Heart right ventricle (tissue), 16 donors: ENCODE measurements around the gene KPTN. TPM values are rescaled to one million over a fixed set of nuclear protein-coding genes. Genes with fewer than 3 reads are reported as not detected.

Experiments used
- ATAC-seq, 8 donors: fragments of 200-7000 bp; cut with Tn5 transposase; one replicate each; pipeline ENCODE4 v1.9.1; 2020; ENCODE audit warnings: mild to moderate bottlenecking in 8 of 8, moderate library complexity in 8 of 8, moderate number of reproducible peaks in 1 of 8
- DNase-seq, 2 donors: peaks; one replicate each; pipeline ENCODE4 v3.0.0-alpha.2; 2020
- H3K27ac ChIP-seq, 10 donors: fragments of 200-600 bp; sonication (generic) in 2 of 10; one replicate each; pipeline versions ENCODE4 v1.5.0 to v1.8.0; 2020 to 2022; ENCODE audit warnings: mild to moderate bottlenecking in 3 of 10
- H3K27me3 ChIP-seq, 7 donors: fragments of 200-600 bp; one replicate each; pipeline ENCODE4 v1.8.0; 2021 to 2022; ENCODE audit warnings: mild to moderate bottlenecking in 2 of 7
- H3K36me3 ChIP-seq, 9 donors: fragments of 200-600 bp; sonication (generic) in 1 of 9; one replicate each; pipeline versions ENCODE4 v1.5.0 to v1.8.0; 2020 to 2022; ENCODE audit warnings: mild to moderate bottlenecking in 2 of 9
- H3K4me1 ChIP-seq, 9 donors: fragments of 200-600 bp; sonication (generic) in 1 of 9; one replicate each; pipeline versions ENCODE4 v1.5.0 to v1.8.0; 2020 to 2022; ENCODE audit warnings: mild to moderate bottlenecking in 4 of 9
- H3K4me3 ChIP-seq, 10 donors: fragments of 200-600 bp; sonication (generic) in 2 of 10; one replicate each; pipeline versions ENCODE4 v1.5.0 to v1.8.0; 2020 to 2022; ENCODE audit warnings: mild to moderate bottlenecking in 7 of 10, moderate library complexity in 2 of 10
- H3K9me3 ChIP-seq, 11 donors: fragments of 200-600 bp in 10 of 11; sonication (generic) in 2 of 11; one replicate each; pipeline versions ENCODE4 v1.5.0 to v1.8.0; 2013 to 2022; ENCODE audit warnings: mild to moderate bottlenecking in 2 of 11, control low read depth in 1 of 11, moderate library complexity in 1 of 11
- WGBS, 2 donors: extraction: QIAGEN DNeasy Blood & Tissue Kit; methylation state at CpG; one replicate each; pipeline ENCODE4 v1.1.7; 2013; ENCODE audit warnings: inconsistent platforms in 1 of 2; 5-methylcytosine and 5-hydroxymethylcytosine counted together
- intact Hi-C, 10 donors: fragments of 100-400 bp; cut with DNase I; formaldehyde crosslinking; loops; one replicate each; pipeline versions ENCODE4 v1.11.1 to v1.14.2; 2022
- polyA plus RNA-seq, 2 donors: library from polyadenylated mRNA; stranded (reverse); fragments of 200-250 nt; gene quantifications; one replicate each; pipeline ENCODE4 v1.2.3, GENCODE V29; 2013
- total RNA-seq, 10 donors: library from RNA; stranded (reverse); fragmentation: NEBNext Ultra II Directional in 3 of 10; extraction: Animal tissue kit (Norgen Biotek cat#: 25700) in 3 of 10; gene quantifications; one replicate each; pipeline versions ENCODE4 v1.2.1 to v1.2.4, GENCODE V29; 2021 to 2023
- TF ChIP-seq, protein P1 (sequence below), 9 donors: fragments of 200-600 bp; sonication (generic) in 2 of 9; IDR thresholded peaks; one replicate each; pipeline versions ENCODE4 v1.5.0 to v1.8.0; 2021 to 2022; ENCODE audit warnings: antibody characterized with exemption in 9 of 9, mild to moderate bottlenecking in 5 of 9, moderate library complexity in 1 of 9
- donor health status: Arrhythmogenic right ventricular cardiomyopathy.
- donor health status: ischemic (EF 13 %, LVEDD 7.1; RV severe dilation, severe dysfunction).
- donor health status: healthy with polysubstance abuse.
- donor health status: DM: no; HTN: yes; CAD: no.
- donor health status: DM: no; HTN: no; CAD: no.
- donor health status: ischemic (EF 25% LVEDD 6.9; RV normal size, moderate dysfunction).
- donor health status: ischemic (EF 25% LVEDD 5.7; RV mildly dilated, moderate dysfunction).
- donor health status: healthy.
- donor health status: DM: yes; HTN: yes; CAD: no.
- donor health status: Ischemic cardiomyopathy.
- donor health status: ischemic (EF 35%, LVEDD 5.7; RV mildly dilated, moderate dysfunction).
- donor health status: nonischemic (EF 11% LVEDD 7.7; RV severe dilation, severe dysfunction).
- donor health status: DM: yes; HTN: yes; CAD: no.
- donor health status: PGD.
- donor health status: ischemic (EF 29% LVEDD 5.4; RV normal size, mild dysfunction).
- donor health status: nonischemic (EF 23%, LVEDD 6.1; RV moderate dilation, normal function).

The KPTN gene
- total and polyA plus RNA-seq, 12 donors = 4.0 to 35.6 (median 9.0) TPM

DNA sequence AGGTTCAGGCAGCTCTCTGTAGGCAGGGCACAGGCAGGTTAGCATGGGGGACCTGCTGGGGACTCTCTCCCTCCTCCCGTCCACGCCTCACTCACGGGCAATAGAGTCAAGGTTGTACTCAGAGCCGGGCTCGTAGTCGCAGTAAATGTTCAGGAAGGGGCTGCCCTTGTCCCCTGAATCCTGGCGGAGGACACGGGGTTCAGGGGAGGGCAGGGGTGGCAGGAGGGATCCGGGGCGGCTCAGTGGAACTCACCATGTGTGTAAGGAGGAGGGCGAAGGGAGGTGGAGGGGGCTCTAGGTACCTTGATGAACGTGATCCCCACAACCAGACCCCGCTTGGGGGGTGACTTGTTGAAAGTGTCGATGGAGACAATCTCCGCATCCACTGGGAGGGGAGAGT lies 819 bp downstream of the KPTN start:
- WGBS, 2 donors = 89% methylated on average over 15 of the region's 15 CpGs
- Histone ChIP-seq H3K4me3 (peak overlapping the region in 6 of 10 donors; percentile 68 to 78 (median 76)), H3K27ac (peak overlapping the region in 1 of 10 donors; percentile 90), H3K9me3 (no peaks in the 10 kb centered on the region), H3K4me1 (peaks cover 0 to 18% (median 9%) of the 10 kb centered on the region in 9 donors), H3K36me3 (peaks cover 0 to 31% (median 0%) of the 10 kb centered on the region in 9 donors), H3K27me3 (no peaks in the 10 kb centered on the region)
- TF ChIP-seq, protein P1, sequence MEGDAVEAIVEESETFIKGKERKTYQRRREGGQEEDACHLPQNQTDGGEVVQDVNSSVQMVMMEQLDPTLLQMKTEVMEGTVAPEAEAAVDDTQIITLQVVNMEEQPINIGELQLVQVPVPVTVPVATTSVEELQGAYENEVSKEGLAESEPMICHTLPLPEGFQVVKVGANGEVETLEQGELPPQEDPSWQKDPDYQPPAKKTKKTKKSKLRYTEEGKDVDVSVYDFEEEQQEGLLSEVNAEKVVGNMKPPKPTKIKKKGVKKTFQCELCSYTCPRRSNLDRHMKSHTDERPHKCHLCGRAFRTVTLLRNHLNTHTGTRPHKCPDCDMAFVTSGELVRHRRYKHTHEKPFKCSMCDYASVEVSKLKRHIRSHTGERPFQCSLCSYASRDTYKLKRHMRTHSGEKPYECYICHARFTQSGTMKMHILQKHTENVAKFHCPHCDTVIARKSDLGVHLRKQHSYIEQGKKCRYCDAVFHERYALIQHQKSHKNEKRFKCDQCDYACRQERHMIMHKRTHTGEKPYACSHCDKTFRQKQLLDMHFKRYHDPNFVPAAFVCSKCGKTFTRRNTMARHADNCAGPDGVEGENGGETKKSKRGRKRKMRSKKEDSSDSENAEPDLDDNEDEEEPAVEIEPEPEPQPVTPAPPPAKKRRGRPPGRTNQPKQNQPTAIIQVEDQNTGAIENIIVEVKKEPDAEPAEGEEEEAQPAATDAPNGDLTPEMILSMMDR (IDR thresholded peaks at IDR 0.05) = no peak
- ATAC-seq (peak in 1 of 8 donors; percentile 13), DNase-seq (no peak)
- intact Hi-C loops = loop anchor here in 1 of 10 donors (5.0 kb wide), 1 partner anchor 34 kb away; the partner anchor contains the start of gene NAPA

DNA sequence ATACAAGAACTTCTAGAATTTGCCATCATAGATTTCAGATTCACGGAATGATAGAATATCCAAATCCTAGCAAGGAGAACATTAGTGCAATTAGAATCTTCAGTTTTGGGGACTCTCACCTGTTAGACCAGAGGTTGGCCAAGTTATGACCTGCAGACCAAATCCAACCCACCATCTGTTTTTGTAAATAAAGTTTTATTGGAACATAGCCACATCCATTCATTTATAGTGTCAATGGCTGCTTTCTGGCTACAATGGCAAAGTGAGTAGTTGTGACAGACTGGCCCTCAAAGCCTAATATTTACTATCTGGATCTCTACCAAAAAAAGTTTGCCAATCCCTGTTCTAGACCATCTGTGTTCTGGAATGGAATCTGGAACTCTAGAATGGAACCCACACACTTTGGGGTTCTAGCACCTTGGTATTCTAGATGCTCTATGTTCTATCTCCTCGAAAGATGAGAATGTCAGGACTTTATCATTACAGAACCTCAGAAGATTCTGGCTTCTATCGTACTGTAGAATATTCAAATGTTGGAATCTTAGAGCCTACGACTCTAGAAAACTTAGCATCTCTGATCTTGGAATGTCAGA lies 2.5 kb downstream of the KPTN start:
- Histone ChIP-seq H3K27me3 (no peaks in the 10 kb centered on the region), H3K27ac (no peak overlapping the region), H3K4me3 (no peak overlapping the region), H3K36me3 (peaks cover 0 to 14% (median 0%) of the 10 kb centered on the region in 9 donors), H3K9me3 (no peaks in the 10 kb centered on the region), H3K4me1 (peaks cover 0 to 18% (median 9%) of the 10 kb centered on the region in 9 donors)
- TF ChIP-seq, protein P1 (IDR thresholded peaks at IDR 0.05) = no peak
- intact Hi-C loops = loop anchor here in 1 of 10 donors (5.0 kb wide), 1 partner anchor 36 kb away; the partner anchor contains the start of gene NAPA
- DNase-seq (no peak), ATAC-seq (no peak)
- WGBS, 2 donors = 97 to 99% methylated on average over 4 of the region's 4 CpGs

DNA sequence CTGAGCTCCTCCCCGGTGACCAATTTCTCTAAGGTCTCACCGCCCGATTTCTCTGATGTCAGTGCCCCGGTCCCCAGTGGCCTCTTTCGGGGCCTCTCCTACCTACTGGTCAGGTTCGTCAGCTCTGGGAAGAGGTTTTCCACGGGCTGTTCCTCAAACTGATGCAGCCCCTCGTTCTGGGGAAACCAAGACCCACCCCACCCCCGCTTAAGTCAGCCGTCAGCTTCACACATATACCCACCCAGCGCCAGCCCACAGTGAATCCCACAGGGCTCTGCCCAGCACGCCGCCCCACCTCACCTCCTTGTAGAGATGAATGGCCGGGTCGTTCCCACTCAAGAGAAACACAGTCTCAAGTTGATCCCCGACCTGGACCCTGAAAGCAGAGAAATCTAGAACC lies 3.4 kb downstream of the KPTN start:
- H3K4me1 ChIP-seq = peaks cover 0 to 18% (median 9%) of the 10 kb centered on the region in 9 donors
- 85 to 86% methylated on average over 16 of the region's 16 CpGs for WGBS, 2 donors
- peaks cover 0 to 7% (median 0%) of the 10 kb centered on the region in 9 donors for H3K36me3 ChIP-seq
- H3K9me3 ChIP-seq = no peaks in the 10 kb centered on the region
- intact Hi-C loops = loop anchor here in 1 of 10 donors (5.0 kb wide), 1 partner anchor 37 kb away; the partner anchor contains the start of gene NAPA
- TF ChIP-seq, protein P1 (IDR thresholded peaks at IDR 0.05) = no peak
- ATAC-seq = no peak
- no peaks in the 10 kb centered on the region for H3K27me3 ChIP-seq
- H3K27ac ChIP-seq = no peak overlapping the region
- no peak overlapping the region for H3K4me3 ChIP-seq
- DNase-seq = no peak

DNA sequence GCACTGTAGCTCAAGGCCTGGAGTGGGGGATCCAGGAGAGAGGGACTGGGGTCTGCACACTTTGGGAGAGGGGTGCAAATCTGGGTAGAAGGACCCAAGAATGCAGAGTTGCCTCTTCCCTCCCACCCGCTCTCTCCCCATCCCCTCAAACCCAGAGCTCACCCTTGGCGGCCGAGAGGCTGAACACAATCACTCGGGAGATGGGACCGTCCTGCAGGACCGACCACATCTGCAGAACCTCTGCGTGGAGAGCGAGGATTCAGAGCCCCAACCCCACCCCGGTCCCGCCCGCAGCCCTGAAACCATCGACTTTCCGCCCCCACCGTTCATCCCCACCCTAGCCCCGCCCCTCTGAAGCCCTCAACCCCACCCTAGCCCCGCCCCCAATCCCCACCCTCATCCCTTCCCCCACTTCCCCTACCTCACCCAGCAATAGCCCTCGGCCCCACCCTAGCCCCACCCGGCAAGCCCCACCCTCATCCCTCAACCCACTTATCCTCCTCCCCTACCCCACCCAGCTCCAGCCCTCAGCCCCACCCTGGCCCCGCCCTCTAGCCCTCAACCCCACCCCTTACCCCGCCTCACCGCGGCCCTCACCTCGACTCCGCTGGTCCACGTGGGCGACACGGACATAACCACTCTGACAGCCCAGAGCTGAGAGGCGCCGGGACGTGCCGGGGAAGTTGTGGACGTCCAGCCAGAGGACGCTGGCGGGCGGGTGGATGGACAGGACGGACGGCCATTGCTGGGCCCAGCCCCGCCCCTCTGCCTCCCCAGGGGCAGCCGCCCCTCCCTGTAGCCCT lies 4.1 kb downstream of the KPTN start:
- no peaks in the 10 kb centered on the region for H3K9me3 ChIP-seq
- intact Hi-C loops = loop anchor here in 1 of 10 donors (5.0 kb wide), 1 partner anchor 37 kb away; the partner anchor contains the start of gene NAPA
- peaks cover 0 to 15% (median 9%) of the 10 kb centered on the region in 9 donors for H3K4me1 ChIP-seq
- ATAC-seq (no peak), DNase-seq (no peak)
- TF ChIP-seq, protein P1 (IDR thresholded peaks at IDR 0.05) = no peak
- no peak overlapping the region for H3K27ac ChIP-seq
- peaks cover 0 to 7% (median 0%) of the 10 kb centered on the region in 7 donors for H3K27me3 ChIP-seq
- 13% methylated on average over 36 to 39 of the region's 39 CpGs for WGBS, 2 donors
- no peaks in the 10 kb centered on the region for H3K36me3 ChIP-seq
- peak overlapping the region in 2 of 10 donors; percentile 14 to 22 for H3K4me3 ChIP-seq
